Cardiac muscle cell (in vitro differentiated cells and primary cell): Measurements from ENCODE around the gene PEX11A. TPM values are rescaled to one million over a fixed set of nuclear protein-coding genes. Genes with fewer than 3 reads are reported as not detected.

ENCODE experiments used
- DNase-seq, 2 donors: peaks; one replicate each; pipeline versions ENCODE4 v3.0.0 to v3.0.0-alpha.2; 2010 to 2017; ENCODE audit warnings: low read depth in 1 of 2, low spot score in 1 of 2
- H3K27ac ChIP-seq: fragments of 200-600 bp; sonication (generic); 2 replicates; pipeline ENCODE4 v1.5.1; 2016
- H3K27me3 ChIP-seq: fragments of 200-600 bp; sonication (generic); 2 replicates; pipeline ENCODE4 v1.6.0; 2016; ENCODE audit warnings: control low read depth
- H3K36me3 ChIP-seq: fragments of 200-600 bp; sonication (generic); 2 replicates; pipeline ENCODE4 v1.5.1; 2016; ENCODE audit warnings: control low read depth
- H3K4me1 ChIP-seq: fragments of 200-600 bp; sonication (generic); 2 replicates; pipeline ENCODE4 v1.8.1; 2017; ENCODE audit warnings: low read depth, mild to moderate bottlenecking, mixed run types
- H3K4me3 ChIP-seq: fragments of 200-600 bp; sonication (generic); 2 replicates; pipeline ENCODE4 v1.5.1; 2016; ENCODE audit warnings: mild to moderate bottlenecking
- H3K9me3 ChIP-seq: fragments of 200-600 bp; sonication (generic); 2 replicates; pipeline ENCODE4 v1.5.1; 2017; ENCODE audit warnings: low read depth, mild to moderate bottlenecking, control low read depth
- CTCF ChIP-seq: IDR thresholded peaks from 2 replicates; pipeline ENCODE4 v1.5.1; 2012; ENCODE audit warnings: low read depth, mild to moderate bottlenecking, low read length
- polyA plus RNA-seq: library from polyadenylated mRNA; unstranded; fragments of >200 nt; fragmentation: Nextera tagmentation; extraction: Ambion mirVana; gene quantifications from 2 replicates; pipeline ENCODE4 v1.2.1, GENCODE V29; 2016
- total RNA-seq: library from RNA; depleted of rRNA; stranded (reverse); fragments of >200 nt; gene quantifications from 2 replicates; pipeline ENCODE4 v1.2.3, GENCODE V29; 2016

The PEX11A gene
- total and polyA plus RNA-seq, 2 experiments from 2014 or later: 5.9 to 12.0 TPM

DNA sequence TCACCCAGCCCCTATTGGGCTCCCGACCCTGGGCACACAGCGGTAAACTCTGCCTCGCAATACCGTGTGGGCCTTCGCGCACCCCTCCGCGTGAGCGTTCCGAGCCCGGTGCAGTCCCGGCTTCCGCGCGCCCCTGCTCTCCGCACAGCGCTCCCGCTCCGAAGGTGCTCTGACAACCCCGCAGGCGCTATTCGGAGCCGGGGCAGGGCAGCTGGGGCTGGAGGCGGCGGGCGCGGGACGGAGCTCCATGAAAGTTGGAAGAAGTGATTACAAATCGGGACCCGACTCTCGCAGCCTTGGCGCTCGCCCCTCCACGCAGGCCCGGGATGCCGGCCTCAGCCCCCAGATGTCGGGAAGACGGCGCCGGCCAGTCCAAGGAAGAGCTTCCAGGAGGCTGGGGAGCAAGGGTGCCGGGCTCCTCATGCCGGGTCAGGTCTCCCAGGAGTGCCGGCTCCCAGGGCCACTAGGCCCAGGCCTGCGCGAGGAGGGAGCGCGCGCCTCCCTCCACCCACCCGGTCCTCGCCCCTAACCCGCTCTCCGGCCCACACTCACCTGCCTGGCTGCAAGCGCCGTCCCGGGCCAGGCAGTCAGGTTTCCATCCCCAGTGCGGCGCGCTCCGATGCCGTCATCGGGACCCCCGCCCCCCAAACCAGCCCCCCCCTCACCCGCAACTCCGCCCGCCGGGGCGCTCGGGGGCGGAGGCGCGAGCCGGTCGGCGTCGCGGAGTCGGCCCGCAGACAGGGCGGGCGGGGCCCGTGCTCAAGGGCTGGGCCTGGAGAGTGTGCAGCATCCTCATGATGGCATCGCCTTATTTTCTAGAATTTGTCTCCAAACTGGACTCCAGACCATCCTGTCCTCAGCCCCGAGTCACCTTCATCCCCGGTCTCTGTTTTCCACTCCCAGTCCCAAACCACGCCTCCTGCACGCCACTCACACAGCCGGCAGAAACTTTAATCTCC lies 35.4 kb downstream of the PEX11A start, which contains the start of gene KIF7:
TSS of gene KIF7 (minus strand) at position 621 of the 959 bp plus-strand sequence. CDS start 2,537 bp downstream, outside the sequence.
- DNase-seq: peak; percentile 74 to 85
- peaks cover 7% of the 10 kb centered on the region for H3K36me3 ChIP-seq
- peak within 1 kb of the TSS; percentile 95 for H3K4me3 ChIP-seq
- H3K4me1 ChIP-seq: peaks cover 20% of the 10 kb centered on the region
- TF ChIP-seq CTCF: no peak
- H3K27me3 ChIP-seq: no peaks in the 10 kb centered on the region
- peak within 1 kb of the TSS; percentile 93 for H3K27ac ChIP-seq
- H3K9me3 ChIP-seq: no peaks in the 10 kb centered on the region

GRCh38 chr15:89654301-89654761 lies 36.2 kb downstream of the PEX11A start:
- H3K4me3 ChIP-seq: peak overlapping the region; percentile 95
- H3K27ac ChIP-seq: peak overlapping the region; percentile 93
- peak in 1 of 2 donors; percentile 67 for DNase-seq
- TF ChIP-seq CTCF: no peak
- no peaks in the 10 kb centered on the region for H3K27me3 ChIP-seq
- H3K36me3 ChIP-seq: peaks cover 7% of the 10 kb centered on the region
- H3K4me1 ChIP-seq: peaks cover 20% of the 10 kb centered on the region
- no peaks in the 10 kb centered on the region for H3K9me3 ChIP-seq

DNA sequence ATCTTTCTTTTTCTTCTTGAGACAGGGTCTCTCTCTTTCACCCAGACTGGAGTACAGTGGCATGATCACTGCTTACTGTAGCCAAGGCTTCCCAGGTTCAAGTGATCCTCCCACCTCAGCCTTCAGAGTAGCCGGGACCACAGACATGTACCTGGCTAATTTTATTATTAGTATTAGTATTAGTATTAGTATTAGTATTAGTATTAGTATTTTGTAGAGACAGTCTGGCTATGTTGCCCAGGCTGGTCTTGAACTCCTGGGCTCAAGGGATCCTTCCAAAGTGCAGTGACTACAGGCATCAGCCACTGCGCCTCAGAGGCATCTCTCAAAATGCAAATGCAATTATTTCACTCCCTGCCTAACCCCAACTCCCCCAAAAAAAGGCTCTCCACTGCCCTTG lies 37.0 kb downstream of the PEX11A start:
- H3K27me3 ChIP-seq: no peaks in the 10 kb centered on the region
- H3K27ac ChIP-seq: no peak overlapping the region
- H3K36me3 ChIP-seq: peaks cover 7% of the 10 kb centered on the region
- TF ChIP-seq CTCF: no peak
- H3K4me3 ChIP-seq: no peak overlapping the region
- H3K4me1 ChIP-seq: peaks cover 20% of the 10 kb centered on the region
- DNase-seq: no peak
- no peaks in the 10 kb centered on the region for H3K9me3 ChIP-seq

DNA sequence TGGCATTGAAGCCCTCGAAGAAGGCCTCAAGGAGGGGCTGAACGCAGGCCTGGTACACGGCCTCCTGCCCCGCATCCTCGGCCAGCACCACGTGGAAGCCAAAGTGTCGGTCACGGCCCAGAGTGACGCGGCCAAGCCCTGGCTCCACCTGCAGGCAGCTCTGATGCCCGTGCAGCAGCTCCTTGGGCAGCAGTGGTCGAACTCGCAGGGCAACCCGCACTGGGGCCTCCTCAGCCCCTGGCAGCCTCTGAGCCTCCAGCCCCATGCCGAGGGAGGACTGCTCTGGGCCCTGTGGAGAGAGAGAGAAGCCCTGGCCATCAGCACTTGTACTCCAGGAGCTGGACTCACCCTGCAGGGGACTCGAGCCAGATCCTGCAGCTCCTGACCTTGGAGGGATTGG lies 37.9 kb downstream of the PEX11A start:
- H3K4me3 ChIP-seq: no peak overlapping the region
- H3K9me3 ChIP-seq: no peaks in the 10 kb centered on the region
- H3K4me1 ChIP-seq: peaks cover 20% of the 10 kb centered on the region
- no peak for DNase-seq
- no peak overlapping the region for H3K27ac ChIP-seq
- no peak for TF ChIP-seq CTCF
- peaks cover 7% of the 10 kb centered on the region for H3K36me3 ChIP-seq
- no peaks in the 10 kb centered on the region for H3K27me3 ChIP-seq

DNA sequence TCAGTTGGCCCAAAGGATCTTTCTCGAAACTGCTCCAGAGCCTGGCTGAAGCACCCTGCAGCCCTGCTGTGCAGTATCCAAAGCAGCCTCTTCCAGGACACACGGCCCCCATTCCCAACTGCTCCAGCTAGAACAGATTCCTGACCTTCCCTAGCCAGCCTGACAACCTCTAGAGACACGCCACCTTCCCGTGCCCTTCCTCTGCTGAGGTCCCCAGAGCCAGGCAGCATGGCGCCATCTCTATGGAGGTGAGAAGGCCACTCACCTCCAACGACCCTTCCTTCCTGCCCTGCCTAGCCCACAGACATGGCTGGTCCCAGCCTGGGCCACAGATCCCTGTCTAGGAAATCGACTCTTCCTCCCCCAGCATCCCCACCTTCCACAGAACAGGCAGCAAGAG lies 38.4 kb downstream of the PEX11A start:
- no peak overlapping the region for H3K4me3 ChIP-seq
- peaks cover 20% of the 10 kb centered on the region for H3K4me1 ChIP-seq
- DNase-seq: no peak
- no peaks in the 10 kb centered on the region for H3K27me3 ChIP-seq
- TF ChIP-seq CTCF: no peak
- H3K36me3 ChIP-seq: peaks cover 7% of the 10 kb centered on the region
- no peaks in the 10 kb centered on the region for H3K9me3 ChIP-seq
- no peak overlapping the region for H3K27ac ChIP-seq
